Measurements from ENCODE around the gene POLG. TPM values are rescaled to one million over a fixed set of nuclear protein-coding genes. Genes with fewer than 3 reads are reported as not detected.

POLG gene
- total and polyA plus RNA-seq, 3 donors from 2014 or later, result 31.6 to 73.3 (median 65.2) TPM

- peaks cover 6% of the 10 kb centered on the region for H3K27me3 ChIP-seq
- H3K9me3 ChIP-seq, result no peaks in the 10 kb centered on the region
- no peak overlapping the region for H3K27ac ChIP-seq
- DNase-seq, result no peak
- no peaks in the 10 kb centered on the region for H3K36me3 ChIP-seq (ENCODE audit: low read depth, missing control alignments)
- no peak overlapping the region for H3K4me3 ChIP-seq
- WGBS, 2 donors, result 13 to 18% methylated on average over 6 of the region's 6 CpGs
- intact Hi-C loops (cut with DNase I; ENCODE audit: low total_unique reads), result no loop called here
- peaks cover 15% of the 10 kb centered on the region for H3K4me1 ChIP-seq
- TF ChIP-seq POLR2A (IDR thresholded peaks at IDR 0.05), result no peak
- no peak for TF ChIP-seq CTCF (IDR thresholded peaks at IDR 0.05)
These were observed 28.5 kb upstream of the POLG start for GRCh38 chr15:89363133-89363532.

- peak overlapping the region in 1 of 2 donors; percentile 18 for H3K4me3 ChIP-seq
- no peak overlapping the region for H3K27ac ChIP-seq
- no peak for DNase-seq
- no peaks in the 10 kb centered on the region for H3K36me3 ChIP-seq (ENCODE audit: low read depth, missing control alignments)
- no peaks in the 10 kb centered on the region for H3K9me3 ChIP-seq
- WGBS, 2 donors, result 2 to 4% methylated on average over 13 to 51 of the region's 73 CpGs
- intact Hi-C loops (cut with DNase I; ENCODE audit: low total_unique reads), result no loop called here
- TF ChIP-seq CTCF (IDR thresholded peaks at IDR 0.05), result no peak
- peaks cover 15% of the 10 kb centered on the region for H3K4me1 ChIP-seq
- peaks cover 4% of the 10 kb centered on the region for H3K27me3 ChIP-seq
These were observed 27.8 kb upstream of the POLG start for GRCh38 chr15:89362203-89363101.

GRCh38 chr15:89361451-89362202, 27.0 kb upstream of the POLG start:
- Histone ChIP-seq H3K27me3 (no peaks in the 10 kb centered on the region), H3K9me3 (no peaks in the 10 kb centered on the region), H3K27ac (no peak overlapping the region), H3K4me3 (no peak overlapping the region), H3K36me3 (ENCODE audit: low read depth, missing control alignments) (no peaks in the 10 kb centered on the region), H3K4me1 (peaks cover 15% of the 10 kb centered on the region)
- intact Hi-C loops (cut with DNase I; ENCODE audit: low total_unique reads), result no loop called here
- peak; percentile 74 for DNase-seq
- TF ChIP-seq CTCF (IDR thresholded peaks at IDR 0.05), result no peak
- TF ChIP-seq POLR2A (IDR thresholded peaks at IDR 0.05), result no peak
- 3 to 8% methylated on average over 16 to 38 of the region's 41 CpGs for WGBS, 2 donors

- H3K27me3 ChIP-seq, result no peaks in the 10 kb centered on the region
- H3K9me3 ChIP-seq, result no peaks in the 10 kb centered on the region
- no peak overlapping the region for H3K4me3 ChIP-seq
- intact Hi-C loops (cut with DNase I; ENCODE audit: low total_unique reads), result no loop called here
- H3K36me3 ChIP-seq (ENCODE audit: low read depth, missing control alignments), result no peaks in the 10 kb centered on the region
- no peak for DNase-seq
- H3K27ac ChIP-seq, result no peak overlapping the region
- 1 to 5% methylated on average over 14 to 31 of the region's 31 CpGs for WGBS, 2 donors
- no peak for TF ChIP-seq CTCF (IDR thresholded peaks at IDR 0.05)
- no peak for TF ChIP-seq POLR2A (IDR thresholded peaks at IDR 0.05)
- peaks cover 15% of the 10 kb centered on the region for H3K4me1 ChIP-seq
These were observed 25.8 kb upstream of the POLG start for GRCh38 chr15:89360294-89360971.
